ENCODE results near the gene MRPL34. TPM values are rescaled to one million over a fixed set of nuclear protein-coding genes. Genes with fewer than 3 reads are reported as not detected.

Gene MRPL34
- total RNA-seq, 1 donor from 2014 or later: 80.7 TPM

- DNase-seq: no peak
- H3K4me3 Mint-ChIP-seq (ENCODE audit: unreplicated experiment): peak overlapping the region; percentile 94
- peaks cover 14% of the 10 kb centered on the region for H3K27me3 Mint-ChIP-seq (ENCODE audit: unreplicated experiment)
Measured at GRCh38 chr19:17304386-17305215, 1.1 kb upstream of the MRPL34 start.

GRCh38 chr19:17305216-17305516 is 506 bp upstream of the MRPL34 start:
- Mint-ChIP-seq H3K4me3 (ENCODE audit: unreplicated experiment) (peak overlapping the region; percentile 94), H3K9me3 (ENCODE audit: unreplicated experiment) (peaks cover 25% of the 10 kb centered on the region), H3K27me3 (ENCODE audit: unreplicated experiment) (peaks cover 14% of the 10 kb centered on the region), H3K27ac (ENCODE audit: unreplicated experiment) (peak overlapping the region; percentile 93), H3K36me3 (ENCODE audit: unreplicated experiment) (no peaks in the 10 kb centered on the region), H3K4me1 (ENCODE audit: low read depth, unreplicated experiment) (peaks cover 26% of the 10 kb centered on the region)
- DNase-seq: no peak
- TF ChIP-seq CTCF (IDR thresholded peaks at IDR 0.05; ENCODE audit: partially characterized antibody, unreplicated experiment): no peak

More at GRCh38 chr19:17304386-17305215, 1.1 kb upstream of the MRPL34 start:
- Mint-ChIP-seq H3K4me1 (ENCODE audit: low read depth, unreplicated experiment) (peaks cover 26% of the 10 kb centered on the region), H3K36me3 (ENCODE audit: unreplicated experiment) (no peaks in the 10 kb centered on the region), H3K9me3 (ENCODE audit: unreplicated experiment) (peaks cover 25% of the 10 kb centered on the region), H3K27ac (ENCODE audit: unreplicated experiment) (peak overlapping the region; percentile 93)
- no peak for TF ChIP-seq CTCF (IDR thresholded peaks at IDR 0.05; ENCODE audit: partially characterized antibody, unreplicated experiment)

GRCh38 chr19:17306285-17306714 is 628 bp downstream of the MRPL34 start:
- Mint-ChIP-seq H3K4me1 (ENCODE audit: low read depth, unreplicated experiment) (peaks cover 29% of the 10 kb centered on the region), H3K27me3 (ENCODE audit: unreplicated experiment) (peaks cover 19% of the 10 kb centered on the region), H3K36me3 (ENCODE audit: unreplicated experiment) (no peaks in the 10 kb centered on the region), H3K9me3 (ENCODE audit: unreplicated experiment) (peaks cover 27% of the 10 kb centered on the region), H3K27ac (ENCODE audit: unreplicated experiment) (peak overlapping the region; percentile 89), H3K4me3 (ENCODE audit: unreplicated experiment) (peak overlapping the region; percentile 94)
- no peak for TF ChIP-seq CTCF (IDR thresholded peaks at IDR 0.05; ENCODE audit: partially characterized antibody, unreplicated experiment)
- DNase-seq: no peak

GRCh38 chr19:17307876-17308377 is 2.3 kb downstream of the MRPL34 start:
- H3K4me1 Mint-ChIP-seq (ENCODE audit: low read depth, unreplicated experiment): peaks cover 30% of the 10 kb centered on the region
- H3K4me3 Mint-ChIP-seq (ENCODE audit: unreplicated experiment): peak overlapping the region; percentile 94
- H3K27me3 Mint-ChIP-seq (ENCODE audit: unreplicated experiment): peaks cover 19% of the 10 kb centered on the region
- peak overlapping the region; percentile 72 for H3K27ac Mint-ChIP-seq (ENCODE audit: unreplicated experiment)
- no peak for DNase-seq
- peaks cover 27% of the 10 kb centered on the region for H3K9me3 Mint-ChIP-seq (ENCODE audit: unreplicated experiment)
- no peak for TF ChIP-seq CTCF (IDR thresholded peaks at IDR 0.05; ENCODE audit: partially characterized antibody, unreplicated experiment)
- no peaks in the 10 kb centered on the region for H3K36me3 Mint-ChIP-seq (ENCODE audit: unreplicated experiment)

Measured in glutamatergic neuron (in vitro differentiated cells).